ENCODE results near the gene MAN2B1. TPM values are rescaled to one million over a fixed set of nuclear protein-coding genes. Genes with fewer than 3 reads are reported as not detected.
"Not testable (repeated sequence)": the region's sequence is repeated elsewhere in the genome, so short reads cannot be mapped to it uniquely, and the experiment has no call there.

Gene MAN2B1
- total RNA-seq, 1 experiment from 2014 or later = 48.2 TPM

GRCh38 chr19:12712077-12712476 is 45.5 kb upstream of the MAN2B1 start:
- H3K9me2 ChIP-seq (ENCODE audit: insufficient read depth); H3K27me3 ChIP-seq (ENCODE audit: insufficient read depth, low read depth); H3K4me3 ChIP-seq; H3K4me1 ChIP-seq (replicated peaks; ENCODE audit: insufficient read depth); intact Hi-C loops (cut with micrococcal nuclease; ENCODE audit: unreplicated experiment); H2AFZ ChIP-seq; BruUV-seq (replicated peaks); H3K27ac ChIP-seq; H3K9me3 ChIP-seq (ENCODE audit: insufficient read depth, low read depth); POLR2A ChIA-PET (ENCODE audit: unreplicated experiment); H3K4me2 ChIP-seq: not testable (repeated sequence)
- DNase-seq = peak in 1 of 2 experiments; percentile 38
- Histone ChIP-seq H3K36me3 (ENCODE audit: low read depth) (peaks cover 46% of the 10 kb centered on the region), H3F3A (ENCODE audit: insufficient read depth, low read depth) (peaks cover 50% of the 10 kb centered on the region), H4K20me1 (ENCODE audit: insufficient read depth) (peaks cover 20% of the 10 kb centered on the region), H3K79me2 (ENCODE audit: low read depth) (peaks cover 21% of the 10 kb centered on the region; the same call in 1 of the 2 replicates)
- CTCF ChIA-PET = interaction anchor here (0.7 kb wide), 1 partner anchor 58 kb away, joined by 6 read pairs; no protein-coding TSS in a partner anchor
- TF ChIP-seq CTCF (conservative IDR thresholded peaks at IDR 0.05) = peak; percentile 65

- no peak overlapping the region for H2AFZ ChIP-seq
- CTCF ChIA-PET = no interaction called here
- H3K36me3 ChIP-seq (ENCODE audit: low read depth) = peaks cover 44% of the 10 kb centered on the region
These were observed 44.6 kb upstream of the MAN2B1 start for GRCh38 chr19:12711187-12711586.

GRCh38 chr19:12708641-12709040 is 42.1 kb upstream of the MAN2B1 start:
- no peak overlapping the region for H3K27ac ChIP-seq
- H3K36me3 ChIP-seq (ENCODE audit: low read depth) = peaks cover 46% of the 10 kb centered on the region
- H3K9me3 ChIP-seq (ENCODE audit: insufficient read depth, low read depth) = no peaks in the 10 kb centered on the region
- H3K27me3 ChIP-seq (ENCODE audit: insufficient read depth, low read depth) = no peaks in the 10 kb centered on the region
- H2AFZ ChIP-seq = no peak overlapping the region
- CTCF ChIA-PET = interaction anchor here (0.5 to 0.7 kb wide), 2 partner anchors 52 to 1794 kb away, joined by 4 to 5 read pairs; no protein-coding TSS in a partner anchor
- H3K9me2 ChIP-seq (ENCODE audit: insufficient read depth) = no peaks in the 10 kb centered on the region
- no TSS peak for BruUV-seq (replicated peaks)
- peaks cover 36% of the 10 kb centered on the region for H3F3A ChIP-seq (ENCODE audit: insufficient read depth, low read depth)
- intact Hi-C loops (cut with micrococcal nuclease; ENCODE audit: unreplicated experiment) = no loop called here
- no peak overlapping the region for H3K4me2 ChIP-seq
- no peak for DNase-seq
- peaks cover 14% of the 10 kb centered on the region for H4K20me1 ChIP-seq (ENCODE audit: insufficient read depth)
- H3K79me2 ChIP-seq (ENCODE audit: low read depth) = no peaks in the 10 kb centered on the region; the same call in 1 of the 2 replicates
- H3K4me1 ChIP-seq (replicated peaks; ENCODE audit: insufficient read depth) = no peaks in the 10 kb centered on the region
- H3K4me3 ChIP-seq = no peak overlapping the region
- POLR2A ChIA-PET (ENCODE audit: unreplicated experiment) = interaction anchor here (0.5 kb wide), 1 partner anchor 23 kb away, joined by 3 read pairs; no protein-coding TSS in a partner anchor
- no peak for TF ChIP-seq EZH2 (IDR thresholded peaks at IDR 0.05; ENCODE audit: low read depth)
- no peak for TF ChIP-seq CTCF (conservative IDR thresholded peaks at IDR 0.05)

More at GRCh38 chr19:12711187-12711586, 44.6 kb upstream of the MAN2B1 start:
- Histone ChIP-seq H3K4me1 (replicated peaks; ENCODE audit: insufficient read depth) (no peaks in the 10 kb centered on the region), H3K9me2 (ENCODE audit: insufficient read depth) (no peaks in the 10 kb centered on the region), H3K4me2 (no peak overlapping the region), H3K27me3 (ENCODE audit: insufficient read depth, low read depth) (no peaks in the 10 kb centered on the region), H3K79me2 (ENCODE audit: low read depth) (peaks cover 13% of the 10 kb centered on the region; the same call in 1 of the 2 replicates), H3K27ac (no peak overlapping the region), H3K4me3 (no peak overlapping the region), H4K20me1 (ENCODE audit: insufficient read depth) (peaks cover 12% of the 10 kb centered on the region), H3K9me3 (ENCODE audit: insufficient read depth, low read depth) (no peaks in the 10 kb centered on the region), H3F3A (ENCODE audit: insufficient read depth, low read depth) (peaks cover 45% of the 10 kb centered on the region)
- DNase-seq = no peak
- BruUV-seq (replicated peaks) = no TSS peak
- intact Hi-C loops (cut with micrococcal nuclease; ENCODE audit: unreplicated experiment) = no loop called here
- no peak for TF ChIP-seq EZH2 (IDR thresholded peaks at IDR 0.05; ENCODE audit: low read depth)
- no peak for TF ChIP-seq CTCF (conservative IDR thresholded peaks at IDR 0.05)
- POLR2A ChIA-PET (ENCODE audit: unreplicated experiment) = no interaction called here

Data from PC-9 (cell line).